IPS-18c (cell line): Measurements from ENCODE around the gene CNTN1.

Experiments
- H3K4me3 ChIP-seq: 2 replicates; pipeline ENCODE4 v1.7.0; 2013; ENCODE audit warnings: low read depth, mild to moderate bottlenecking, low read length, moderate library complexity; ENCODE audit not compliant: insufficient read depth
- H3K9me3 ChIP-seq: one replicate; pipeline ENCODE4 v1.6.1; 2013; ENCODE audit warnings: mild to moderate bottlenecking, low read length, moderate library complexity; ENCODE audit not compliant: control insufficient read depth, insufficient read depth

Gene CNTN1

GRCh38 chr12:40691913-40692764, at the start of gene CNTN1:
TSS of gene CNTN1 (plus strand) at chr12:40692439.
- peak within 1 kb of the TSS; percentile 75 for H3K4me3 ChIP-seq
- H3K9me3 ChIP-seq, result no peaks in the 10 kb centered on the region

GRCh38 chr12:40643506-40643905, 48.7 kb upstream of the CNTN1 start:
- Histone ChIP-seq H3K4me3 (no peak overlapping the region), H3K9me3 (peaks cover 5% of the 10 kb centered on the region)

DNA sequence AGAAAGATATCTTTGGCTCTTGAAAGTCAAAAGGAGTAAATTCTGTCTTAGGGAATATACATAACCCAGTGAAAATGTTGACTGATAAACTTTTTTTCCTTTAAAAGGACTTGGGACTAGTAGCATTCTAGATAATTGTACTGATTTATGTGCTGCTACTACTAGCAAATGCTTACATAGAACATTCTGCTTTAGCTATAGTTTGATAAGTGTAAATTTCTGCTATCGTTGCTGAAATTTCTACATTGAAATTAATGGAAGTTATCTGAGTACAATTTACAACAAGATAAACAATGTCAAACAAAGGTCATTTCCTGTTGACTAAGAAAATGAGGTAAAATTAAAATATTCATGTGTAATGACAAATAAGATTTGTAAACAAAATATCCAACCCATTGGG, 48.3 kb upstream of the CNTN1 start:
- Histone ChIP-seq H3K4me3 (no peak overlapping the region), H3K9me3 (peaks cover 5% of the 10 kb centered on the region)

GRCh38 chr12:40644708-40645107, 47.5 kb upstream of the CNTN1 start:
- Histone ChIP-seq H3K4me3 (no peak overlapping the region), H3K9me3 (peaks cover 5% of the 10 kb centered on the region)

GRCh38 chr12:40645361-40645760, 46.9 kb upstream of the CNTN1 start:
- Histone ChIP-seq H3K9me3 (peaks cover 5% of the 10 kb centered on the region), H3K4me3 (no peak overlapping the region)

GRCh38 chr12:40646456-40646855, 45.8 kb upstream of the CNTN1 start:
- Histone ChIP-seq H3K4me3 (no peak overlapping the region), H3K9me3 (peaks cover 5% of the 10 kb centered on the region)

DNA sequence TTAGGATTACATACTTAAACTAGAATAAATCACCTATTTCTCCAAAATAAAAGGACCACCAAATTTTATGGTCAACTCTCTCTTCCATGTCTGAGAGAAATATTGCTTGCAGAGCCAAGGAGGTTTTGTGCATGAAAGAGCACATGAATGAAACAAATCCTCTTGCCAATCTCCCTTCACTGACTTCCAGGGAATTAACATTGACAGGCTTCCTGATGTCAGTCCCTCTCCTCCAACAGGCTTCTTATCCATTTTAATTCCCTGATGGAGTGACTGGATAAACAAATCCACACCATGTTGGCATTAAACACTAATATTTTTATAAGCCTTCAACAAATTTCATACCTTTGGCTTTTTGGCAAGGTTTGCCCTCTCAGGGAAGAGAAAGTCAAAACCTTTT, 45.3 kb upstream of the CNTN1 start:
- no peak overlapping the region for H3K4me3 ChIP-seq
- peaks cover 5% of the 10 kb centered on the region for H3K9me3 ChIP-seq

DNA sequence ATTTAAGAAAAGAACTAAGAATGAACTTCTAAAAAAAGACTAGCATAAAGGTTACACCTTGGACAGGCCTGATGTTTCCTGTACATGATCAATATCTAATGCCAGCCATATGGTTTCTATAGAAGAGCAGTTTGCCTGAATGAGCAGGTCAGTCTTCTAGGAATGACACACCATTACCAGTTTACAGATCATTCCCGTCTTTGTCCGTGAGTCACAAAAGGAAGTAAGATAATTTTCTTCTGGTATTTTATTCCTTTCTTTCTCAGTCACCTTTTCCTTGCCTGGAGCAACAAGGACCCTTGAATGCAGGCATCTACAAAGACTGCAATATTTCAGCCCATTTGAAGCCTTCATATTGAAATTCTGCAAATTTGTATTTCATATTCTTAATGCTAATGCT, 44.6 kb upstream of the CNTN1 start:
- Histone ChIP-seq H3K9me3 (peaks cover 1% of the 10 kb centered on the region), H3K4me3 (no peak overlapping the region)

- no peaks in the 10 kb centered on the region for H3K9me3 ChIP-seq
- H3K4me3 ChIP-seq, result no peak overlapping the region
These were observed 43.7 kb upstream of the CNTN1 start for GRCh38 chr12:40648519-40648918.

- Histone ChIP-seq H3K4me3 (no peak overlapping the region), H3K9me3 (no peaks in the 10 kb centered on the region)
These were observed 42.1 kb upstream of the CNTN1 start for GRCh38 chr12:40650038-40650704.

DNA sequence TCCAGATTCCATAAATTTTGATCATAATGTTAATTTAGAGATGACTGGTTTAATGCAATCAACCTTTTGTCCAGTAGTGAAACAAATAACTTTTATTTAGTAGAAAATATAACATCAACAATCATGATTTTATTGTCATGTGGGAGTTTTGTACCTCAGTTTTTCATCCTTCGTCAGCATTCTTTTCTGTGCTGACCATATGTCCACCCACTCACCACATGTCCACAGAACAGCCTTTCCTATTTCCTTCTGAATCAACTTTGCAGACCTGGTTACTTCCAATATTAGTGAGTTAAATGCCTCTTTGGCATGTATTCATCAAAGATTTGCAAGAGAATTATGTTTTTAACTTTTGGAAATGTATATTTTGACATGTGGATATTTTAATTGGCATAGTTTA, 36.8 kb upstream of the CNTN1 start:
- no peaks in the 10 kb centered on the region for H3K9me3 ChIP-seq
- no peak overlapping the region for H3K4me3 ChIP-seq

DNA sequence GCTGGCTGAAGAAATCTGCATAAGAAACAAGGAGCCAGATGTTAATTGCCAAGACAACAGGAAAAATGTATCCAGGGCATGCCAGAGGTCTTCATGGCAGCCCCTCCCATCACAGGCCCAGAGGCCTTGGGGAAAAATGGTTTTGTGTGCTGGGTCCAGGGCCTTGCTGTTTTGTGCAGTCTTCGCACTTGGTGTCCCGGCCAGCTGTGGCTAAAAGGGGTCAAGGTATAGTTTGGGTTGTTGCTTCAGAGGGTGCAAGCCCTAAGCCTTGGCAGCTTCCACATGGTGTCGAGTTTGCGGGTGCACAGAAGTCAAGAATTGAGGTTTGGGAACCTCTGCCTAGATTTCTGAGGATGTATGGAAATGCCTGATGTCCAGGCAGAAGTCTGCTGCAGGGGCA, 29.9 kb upstream of the CNTN1 start:
- Histone ChIP-seq H3K4me3 (no peak overlapping the region), H3K9me3 (no peaks in the 10 kb centered on the region)

DNA sequence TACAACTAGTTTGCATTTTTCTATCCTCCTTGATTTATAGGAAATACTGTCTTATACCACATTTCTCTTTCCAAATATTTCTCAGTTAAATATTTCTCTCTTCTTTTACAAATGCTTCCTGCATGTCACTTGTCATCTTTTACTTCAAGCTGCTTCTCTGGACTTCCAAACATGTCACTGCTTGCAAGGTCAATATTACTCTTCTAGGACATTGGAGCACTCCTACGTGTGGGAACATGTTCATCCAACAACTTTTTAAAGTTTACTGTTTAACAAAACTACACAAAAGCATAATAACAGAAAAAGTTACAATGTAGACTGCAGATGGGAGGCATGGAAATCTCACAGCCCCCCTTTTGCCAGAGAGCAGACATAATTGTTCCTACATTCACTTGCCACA, 28.5 kb upstream of the CNTN1 start:
- Histone ChIP-seq H3K4me3 (no peak overlapping the region), H3K9me3 (no peaks in the 10 kb centered on the region)

DNA sequence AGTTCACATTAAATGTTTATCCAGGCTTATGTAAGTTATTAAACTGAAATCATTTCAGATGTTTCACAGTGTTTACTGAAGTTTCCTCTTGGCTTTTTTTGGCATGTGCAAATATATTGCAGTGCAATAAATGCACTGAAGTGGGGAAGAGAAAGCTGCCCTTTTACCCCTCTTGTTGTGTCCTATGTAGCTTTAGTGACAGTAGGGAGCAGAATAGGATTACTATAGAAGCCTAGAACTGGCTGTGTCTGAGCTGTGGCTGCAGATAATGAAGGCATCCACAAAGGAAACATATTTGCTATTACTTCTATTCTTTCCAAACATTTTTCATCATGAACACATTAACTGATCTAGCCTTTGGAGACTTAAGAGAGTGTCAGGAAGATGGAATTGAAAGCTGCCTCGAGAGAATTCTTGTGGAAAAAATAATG, 24.1 kb upstream of the CNTN1 start:
- Histone ChIP-seq H3K9me3 (no peaks in the 10 kb centered on the region), H3K4me3 (no peak overlapping the region)

DNA sequence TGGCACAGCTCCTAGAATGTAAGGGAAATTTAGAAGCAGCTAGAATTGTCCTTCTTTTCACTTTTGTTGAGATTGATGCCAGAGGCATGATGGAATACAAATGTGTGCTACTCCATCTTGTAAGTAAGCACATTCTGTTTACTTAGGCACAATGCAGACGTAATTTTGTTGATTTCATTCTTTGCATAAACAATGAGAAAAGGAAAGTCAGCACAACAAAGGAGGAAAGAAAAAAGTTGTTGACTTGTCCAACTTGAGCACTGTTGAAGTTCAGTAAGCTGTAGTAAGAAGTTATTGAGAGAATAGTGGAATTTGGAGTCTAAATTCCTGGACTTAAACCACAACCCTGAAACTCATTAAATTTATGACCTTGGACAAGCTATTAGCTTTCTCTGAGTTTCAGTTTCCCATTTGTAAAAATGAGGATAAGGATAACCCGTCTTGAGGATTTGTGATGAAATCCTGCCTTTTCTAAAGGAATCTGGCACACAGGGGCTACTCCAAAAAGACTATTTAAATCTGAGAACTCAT, 19.4 kb upstream of the CNTN1 start:
- no peak overlapping the region for H3K4me3 ChIP-seq
- no peaks in the 10 kb centered on the region for H3K9me3 ChIP-seq

DNA sequence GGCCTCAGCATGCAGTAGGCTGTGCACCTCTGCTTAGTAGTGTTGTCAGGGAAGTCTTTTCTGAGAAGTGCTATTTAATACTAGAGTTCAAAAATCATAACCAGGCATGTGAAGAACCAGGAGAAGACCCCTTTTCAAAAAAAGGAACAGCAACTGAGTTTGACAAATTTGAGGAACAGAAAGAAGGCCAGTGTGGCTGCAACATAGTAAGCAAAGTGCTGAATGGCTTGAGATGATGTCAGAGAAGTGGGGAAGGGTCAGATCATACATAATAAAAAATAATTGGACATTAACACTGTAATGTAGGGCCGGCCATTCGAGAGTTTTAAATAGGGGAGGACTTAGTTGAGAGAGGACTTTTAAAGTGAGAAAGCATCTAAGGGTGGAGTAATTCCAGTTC, 11.1 kb upstream of the CNTN1 start:
- no peak overlapping the region for H3K4me3 ChIP-seq
- H3K9me3 ChIP-seq, result no peaks in the 10 kb centered on the region

DNA sequence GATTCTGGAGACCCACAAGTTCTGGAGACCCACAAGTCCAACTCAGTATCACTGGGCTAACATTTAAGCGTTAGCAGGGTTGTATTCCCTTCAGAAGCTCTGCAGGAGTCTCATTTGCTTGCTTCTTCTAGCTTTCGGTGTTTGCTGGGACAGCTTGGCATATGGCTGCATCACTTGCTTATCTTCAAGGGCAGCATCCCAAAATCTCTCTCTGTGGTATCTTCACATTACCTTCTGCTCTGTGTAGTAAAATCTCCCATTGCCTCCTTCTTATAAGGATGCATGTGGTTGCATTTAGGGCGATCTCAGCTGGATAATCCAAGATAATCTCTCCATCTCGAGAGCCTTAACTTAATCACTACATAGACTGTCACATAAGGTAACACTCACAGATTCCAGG, 7.3 kb upstream of the CNTN1 start:
- Histone ChIP-seq H3K9me3 (no peaks in the 10 kb centered on the region), H3K4me3 (no peak overlapping the region)

- Histone ChIP-seq H3K4me3 (no peak overlapping the region), H3K9me3 (no peaks in the 10 kb centered on the region)
These were observed 4.0 kb upstream of the CNTN1 start for GRCh38 chr12:40688085-40688725.
